ENCODE data around the gene INPP5F. TPM values are rescaled to one million over a fixed set of nuclear protein-coding genes. Genes with fewer than 3 reads are reported as not detected.
A peak's percentile ranks its signal among the peaks of the same experiment; 100 is the strongest.

INPP5F gene
- total and polyA plus RNA-seq, 10 of the 15 experiments (the other 5 are each of a cell fraction or from before 2014, with no cell fraction given) = 6.0 to 49.3 (median 34.3) TPM

DNA sequence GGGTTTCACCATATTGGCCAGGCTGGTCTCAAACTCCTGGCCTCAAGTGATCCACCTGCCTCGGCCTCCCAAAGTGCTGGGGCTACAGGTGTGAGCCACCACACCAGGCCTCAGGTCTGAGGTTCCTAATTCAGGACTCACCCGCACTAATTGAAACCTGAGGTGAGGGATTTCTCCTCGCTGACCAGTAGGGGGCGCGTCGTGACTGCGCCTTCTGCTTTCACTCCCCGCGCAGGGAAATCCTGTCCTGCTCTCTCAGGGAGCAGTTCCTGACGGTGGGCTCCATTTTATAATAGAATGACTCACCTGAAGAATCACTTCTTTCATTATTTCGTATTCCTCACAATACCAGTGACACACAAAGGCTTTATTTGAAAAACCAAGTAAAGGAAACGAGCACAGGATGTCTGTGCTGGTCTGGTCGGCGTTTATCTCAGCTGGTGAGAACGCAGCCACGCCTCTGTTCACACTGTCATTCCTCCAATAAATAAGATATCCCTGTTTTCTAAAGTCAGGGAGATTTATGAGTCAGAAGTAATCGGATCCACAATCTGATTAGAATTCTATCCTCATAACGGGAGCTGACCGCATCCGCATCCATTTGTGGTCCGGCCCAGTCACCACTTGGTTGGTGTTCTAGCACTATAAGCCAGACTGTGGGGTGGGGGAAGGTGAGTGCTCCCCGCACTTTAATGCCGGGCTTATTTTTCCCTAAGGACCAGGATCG, 39.2 kb upstream of the INPP5F start (continued):
- TF ChIP-seq, protein P1, sequence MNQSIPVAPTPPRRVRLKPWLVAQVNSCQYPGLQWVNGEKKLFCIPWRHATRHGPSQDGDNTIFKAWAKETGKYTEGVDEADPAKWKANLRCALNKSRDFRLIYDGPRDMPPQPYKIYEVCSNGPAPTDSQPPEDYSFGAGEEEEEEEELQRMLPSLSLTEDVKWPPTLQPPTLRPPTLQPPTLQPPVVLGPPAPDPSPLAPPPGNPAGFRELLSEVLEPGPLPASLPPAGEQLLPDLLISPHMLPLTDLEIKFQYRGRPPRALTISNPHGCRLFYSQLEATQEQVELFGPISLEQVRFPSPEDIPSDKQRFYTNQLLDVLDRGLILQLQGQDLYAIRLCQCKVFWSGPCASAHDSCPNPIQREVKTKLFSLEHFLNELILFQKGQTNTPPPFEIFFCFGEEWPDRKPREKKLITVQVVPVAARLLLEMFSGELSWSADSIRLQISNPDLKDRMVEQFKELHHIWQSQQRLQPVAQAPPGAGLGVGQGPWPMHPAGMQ (IDR thresholded peaks at IDR 0.05; ENCODE audit: borderline replicate concordance) = no peak
- TF ChIP-seq KLF5 (IDR thresholded peaks at IDR 0.05; ENCODE audit: partially characterized antibody) (no peak), ZZZ3 (IDR thresholded peaks at IDR 0.05; ENCODE audit: control insufficient read depth, insufficient read length, low read depth) (no peak), ZNF384 (IDR thresholded peaks at IDR 0.05; ENCODE audit: borderline replicate concordance, low read depth, low read length) (no peak), BHLHE40 (IDR thresholded peaks at IDR 0.05; ENCODE audit: borderline replicate concordance in 1 of 2, low read depth in 2 of 2, low read length in 1 of 2) (no peak), GATAD2B (conservative IDR thresholded peaks at IDR 0.05; ENCODE audit: low read depth) (no peak), SUZ12 (IDR thresholded peaks at IDR 0.05; ENCODE audit: unreplicated experiment) (no peak), SPI1 (IDR thresholded peaks at IDR 0.05; ENCODE audit: borderline replicate concordance, insufficient read depth, low read depth, low read length) (peak; percentile 12; the same call in 1 of the 2 replicates), ZNF622 (IDR thresholded peaks at IDR 0.05) (no peak), EGR1 (IDR thresholded peaks at IDR 0.05; ENCODE audit: borderline replicate concordance in 1 of 2, low read depth in 2 of 2, low read length in 2 of 2) (no peak), RELA (IDR thresholded peaks at IDR 0.05; ENCODE audit: borderline replicate concordance, partially characterized antibody) (peak; percentile 5), STAT3 (IDR thresholded peaks at IDR 0.05; ENCODE audit: low read depth, low read length) (no peak), CHD4 (IDR thresholded peaks at IDR 0.05) (no peak), HCFC1 (IDR thresholded peaks at IDR 0.05; ENCODE audit: low read length) (no peak), NFYB (IDR thresholded peaks at IDR 0.05; ENCODE audit: insufficient read depth, low read depth, low read length) (no peak)
- TF ChIP-seq, protein P2, sequence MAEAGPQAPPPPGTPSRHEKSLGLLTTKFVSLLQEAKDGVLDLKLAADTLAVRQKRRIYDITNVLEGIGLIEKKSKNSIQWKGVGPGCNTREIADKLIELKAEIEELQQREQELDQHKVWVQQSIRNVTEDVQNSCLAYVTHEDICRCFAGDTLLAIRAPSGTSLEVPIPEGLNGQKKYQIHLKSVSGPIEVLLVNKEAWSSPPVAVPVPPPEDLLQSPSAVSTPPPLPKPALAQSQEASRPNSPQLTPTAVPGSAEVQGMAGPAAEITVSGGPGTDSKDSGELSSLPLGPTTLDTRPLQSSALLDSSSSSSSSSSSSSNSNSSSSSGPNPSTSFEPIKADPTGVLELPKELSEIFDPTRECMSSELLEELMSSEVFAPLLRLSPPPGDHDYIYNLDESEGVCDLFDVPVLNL (IDR thresholded peaks at IDR 0.05; ENCODE audit: low read depth, low read length) = no peak
- TF ChIP-seq, protein P3, sequence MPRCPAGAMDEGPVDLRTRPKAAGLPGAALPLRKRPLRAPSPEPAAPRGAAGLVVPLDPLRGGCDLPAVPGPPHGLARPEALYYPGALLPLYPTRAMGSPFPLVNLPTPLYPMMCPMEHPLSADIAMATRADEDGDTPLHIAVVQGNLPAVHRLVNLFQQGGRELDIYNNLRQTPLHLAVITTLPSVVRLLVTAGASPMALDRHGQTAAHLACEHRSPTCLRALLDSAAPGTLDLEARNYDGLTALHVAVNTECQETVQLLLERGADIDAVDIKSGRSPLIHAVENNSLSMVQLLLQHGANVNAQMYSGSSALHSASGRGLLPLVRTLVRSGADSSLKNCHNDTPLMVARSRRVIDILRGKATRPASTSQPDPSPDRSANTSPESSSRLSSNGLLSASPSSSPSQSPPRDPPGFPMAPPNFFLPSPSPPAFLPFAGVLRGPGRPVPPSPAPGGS (IDR thresholded peaks at IDR 0.05; ENCODE audit: borderline replicate concordance, insufficient read depth, low read depth, low read length, poor library complexity, severe bottlenecking) = no peak
- TF ChIP-seq, protein P4, sequence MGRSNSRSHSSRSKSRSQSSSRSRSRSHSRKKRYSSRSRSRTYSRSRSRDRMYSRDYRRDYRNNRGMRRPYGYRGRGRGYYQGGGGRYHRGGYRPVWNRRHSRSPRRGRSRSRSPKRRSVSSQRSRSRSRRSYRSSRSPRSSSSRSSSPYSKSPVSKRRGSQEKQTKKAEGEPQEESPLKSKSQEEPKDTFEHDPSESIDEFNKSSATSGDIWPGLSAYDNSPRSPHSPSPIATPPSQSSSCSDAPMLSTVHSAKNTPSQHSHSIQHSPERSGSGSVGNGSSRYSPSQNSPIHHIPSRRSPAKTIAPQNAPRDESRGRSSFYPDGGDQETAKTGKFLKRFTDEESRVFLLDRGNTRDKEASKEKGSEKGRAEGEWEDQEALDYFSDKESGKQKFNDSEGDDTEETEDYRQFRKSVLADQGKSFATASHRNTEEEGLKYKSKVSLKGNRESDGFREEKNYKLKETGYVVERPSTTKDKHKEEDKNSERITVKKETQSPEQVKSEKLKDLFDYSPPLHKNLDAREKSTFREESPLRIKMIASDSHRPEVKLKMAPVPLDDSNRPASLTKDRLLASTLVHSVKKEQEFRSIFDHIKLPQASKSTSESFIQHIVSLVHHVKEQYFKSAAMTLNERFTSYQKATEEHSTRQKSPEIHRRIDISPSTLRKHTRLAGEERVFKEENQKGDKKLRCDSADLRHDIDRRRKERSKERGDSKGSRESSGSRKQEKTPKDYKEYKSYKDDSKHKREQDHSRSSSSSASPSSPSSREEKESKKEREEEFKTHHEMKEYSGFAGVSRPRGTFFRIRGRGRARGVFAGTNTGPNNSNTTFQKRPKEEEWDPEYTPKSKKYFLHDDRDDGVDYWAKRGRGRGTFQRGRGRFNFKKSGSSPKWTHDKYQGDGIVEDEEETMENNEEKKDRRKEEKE (IDR thresholded peaks at IDR 0.05) = no peak
- TF ChIP-seq, protein P5, sequence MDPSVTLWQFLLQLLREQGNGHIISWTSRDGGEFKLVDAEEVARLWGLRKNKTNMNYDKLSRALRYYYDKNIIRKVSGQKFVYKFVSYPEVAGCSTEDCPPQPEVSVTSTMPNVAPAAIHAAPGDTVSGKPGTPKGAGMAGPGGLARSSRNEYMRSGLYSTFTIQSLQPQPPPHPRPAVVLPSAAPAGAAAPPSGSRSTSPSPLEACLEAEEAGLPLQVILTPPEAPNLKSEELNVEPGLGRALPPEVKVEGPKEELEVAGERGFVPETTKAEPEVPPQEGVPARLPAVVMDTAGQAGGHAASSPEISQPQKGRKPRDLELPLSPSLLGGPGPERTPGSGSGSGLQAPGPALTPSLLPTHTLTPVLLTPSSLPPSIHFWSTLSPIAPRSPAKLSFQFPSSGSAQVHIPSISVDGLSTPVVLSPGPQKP (IDR thresholded peaks at IDR 0.05; ENCODE audit: low read depth, low read length) = no peak
- TF ChIP-seq, protein P6, sequence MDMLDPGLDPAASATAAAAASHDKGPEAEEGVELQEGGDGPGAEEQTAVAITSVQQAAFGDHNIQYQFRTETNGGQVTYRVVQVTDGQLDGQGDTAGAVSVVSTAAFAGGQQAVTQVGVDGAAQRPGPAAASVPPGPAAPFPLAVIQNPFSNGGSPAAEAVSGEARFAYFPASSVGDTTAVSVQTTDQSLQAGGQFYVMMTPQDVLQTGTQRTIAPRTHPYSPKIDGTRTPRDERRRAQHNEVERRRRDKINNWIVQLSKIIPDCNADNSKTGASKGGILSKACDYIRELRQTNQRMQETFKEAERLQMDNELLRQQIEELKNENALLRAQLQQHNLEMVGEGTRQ (IDR thresholded peaks at IDR 0.05; ENCODE audit: borderline replicate concordance, low read depth, low read length) = no peak
